K562 (cell line): ENCODE measurements around the gene ATP8A1.

Source experiments
- ETV5 ChIP-seq: sonication (generic); formaldehyde crosslinking; IDR thresholded peaks from 2 replicates; pipeline ENCODE4 v1.4.0; 2020; ENCODE audit warnings: low read depth, mild to moderate bottlenecking, missing genetic modification reagents
- HCFC1 ChIP-seq: IDR thresholded peaks from 2 replicates; pipeline ENCODE4 v1.6.1; 2012; ENCODE audit warnings: low read depth, low read length, improper control_type of control experiment
- HNRNPH1 ChIP-seq: fragments of 200-400 bp; formaldehyde crosslinking; optimal IDR thresholded peaks from 2 replicates; pipeline ENCODE3; 2017; ENCODE audit warnings: low read depth, mild to moderate bottlenecking, low read length, moderate library complexity
- PHF20 ChIP-seq: fragments of 450-650 bp; IDR thresholded peaks from 2 replicates; pipeline ENCODE4 v1.6.1; 2018; ENCODE audit not compliant: partially characterized antibody
- POLR2A ChIP-seq: fragments of 450-650 bp; conservative IDR thresholded peaks from 2 replicates; pipeline ENCODE4 v1.6.1; 2016
- ZKSCAN1 ChIP-seq: fragments of 150-350 bp; IDR thresholded peaks from 2 replicates; pipeline ENCODE4 v1.6.1; 2016; ENCODE audit warnings: low read depth, low read length
- ZNF707 ChIP-seq: fragments of 250-450 bp; sonication (Bioruptor Pico); conservative IDR thresholded peaks from 2 replicates; pipeline ENCODE4 v1.8.0; 2022; ENCODE audit warnings: inconsistent platforms, mild to moderate bottlenecking, moderate library complexity
- ZNF764 ChIP-seq: fragments of 250-450 bp; sonication (Bioruptor Pico); IDR thresholded peaks from 2 replicates; pipeline ENCODE4 v1.4.0; 2020; ENCODE audit warnings: low read depth, mild to moderate bottlenecking, moderate library complexity
- TF ChIP-seq, protein P1 (sequence below), 2 experiments: fragments of 200-800 bp in 1 of 2; sonication (Bioruptor generic) in 1 of 2; sonication (generic) in 1 of 2; formaldehyde crosslinking in 1 of 2; IDR thresholded peaks in 1 of 2; conservative IDR thresholded peaks in 1 of 2; 2 replicates each; pipeline versions ENCODE4 v1.5.0 to v1.6.1; 2016 to 2020; ENCODE audit warnings: missing compliant biosample characterization in 1 of 2, missing genetic modification characterization in 1 of 2, missing genetic modification reagents in 1 of 2

DNA sequence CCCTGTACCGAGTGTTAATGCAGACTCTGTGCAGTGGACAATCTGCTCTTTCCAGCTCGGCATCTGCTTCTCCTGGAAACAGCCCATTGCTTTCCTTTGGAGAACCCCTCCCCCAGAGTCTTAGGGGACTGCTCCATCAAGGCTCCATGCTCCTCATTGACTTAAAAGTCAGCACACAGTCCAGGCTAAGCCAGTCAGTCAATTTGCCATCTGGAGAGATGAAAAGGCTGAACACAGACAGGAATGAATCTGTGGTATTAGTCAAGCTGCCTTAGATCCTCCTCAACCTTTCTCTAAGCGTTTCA is 20.3 kb downstream of the ATP8A1 start:
- TF ChIP-seq, protein P1, sequence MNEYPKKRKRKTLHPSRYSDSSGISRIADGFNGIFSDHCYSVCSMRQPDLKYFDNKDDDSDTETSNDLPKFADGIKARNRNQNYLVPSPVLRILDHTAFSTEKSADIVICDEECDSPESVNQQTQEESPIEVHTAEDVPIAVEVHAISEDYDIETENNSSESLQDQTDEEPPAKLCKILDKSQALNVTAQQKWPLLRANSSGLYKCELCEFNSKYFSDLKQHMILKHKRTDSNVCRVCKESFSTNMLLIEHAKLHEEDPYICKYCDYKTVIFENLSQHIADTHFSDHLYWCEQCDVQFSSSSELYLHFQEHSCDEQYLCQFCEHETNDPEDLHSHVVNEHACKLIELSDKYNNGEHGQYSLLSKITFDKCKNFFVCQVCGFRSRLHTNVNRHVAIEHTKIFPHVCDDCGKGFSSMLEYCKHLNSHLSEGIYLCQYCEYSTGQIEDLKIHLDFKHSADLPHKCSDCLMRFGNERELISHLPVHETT (CRISPR knock-in tag; conservative IDR thresholded peaks at IDR 0.05 in 1 of 2, IDR thresholded peaks at IDR 0.05 in 1 of 2), result no peak
- TF ChIP-seq POLR2A, result no peak
- no peak for TF ChIP-seq ETV5 (CRISPR knock-in tag)
- TF ChIP-seq ZNF707 (CRISPR knock-in tag), result no peak
- TF ChIP-seq HNRNPH1, result no peak
- TF ChIP-seq ZKSCAN1, result no peak
- no peak for TF ChIP-seq PHF20
- no peak for TF ChIP-seq ZNF764 (CRISPR knock-in tag)
- TF ChIP-seq HCFC1, result no peak
